B cell (primary cell): ENCODE measurements around the gene CDC42SE2.
"Not testable (repeated sequence)": the region's sequence is repeated elsewhere in the genome, so short reads cannot be mapped to it uniquely, and the experiment has no call there.

Experiments
- CTCF ChIP-seq: fragments of 200-600 bp; IDR thresholded peaks from one replicate; pipeline ENCODE4 v1.8.0; 2022; ENCODE audit warnings: antibody characterized with exemption, mild to moderate bottlenecking
- EZH2 ChIP-seq: IDR thresholded peaks from 2 replicates; pipeline ENCODE4 v1.6.1; 2012; ENCODE audit warnings: borderline replicate concordance, low read depth, mild to moderate bottlenecking, moderate library complexity, low read length; ENCODE audit not compliant: insufficient read depth, poor library complexity, severe bottlenecking

GRCh38 chr5:131336801-131337200 is 72.9 kb downstream of the CDC42SE2 start:
- TF ChIP-seq CTCF, EZH2: not testable (repeated sequence)
